SU-DHL-6 (cell line): Measurements from ENCODE around the gene TMEM106A.

Experiments
- CTCF ChIP-seq: fragments of 200-600 bp; sonication (generic); IDR thresholded peaks from one replicate; pipeline ENCODE4 v1.5.1; 2017; ENCODE audit warnings: antibody characterized with exemption, mild to moderate bottlenecking, low read length, moderate library complexity; ENCODE audit not compliant: insufficient read depth, poor library complexity, severe bottlenecking
- EZH2phosphoT487 ChIP-seq: fragments of 200-600 bp; sonication (generic), shearing (Covaris generic); conservative IDR thresholded peaks from 2 replicates; pipeline ENCODE4 v1.6.1; 2018; ENCODE audit warnings: mild to moderate bottlenecking, antibody characterized with exemption, low read length, moderate library complexity, mixed read lengths

DNA sequence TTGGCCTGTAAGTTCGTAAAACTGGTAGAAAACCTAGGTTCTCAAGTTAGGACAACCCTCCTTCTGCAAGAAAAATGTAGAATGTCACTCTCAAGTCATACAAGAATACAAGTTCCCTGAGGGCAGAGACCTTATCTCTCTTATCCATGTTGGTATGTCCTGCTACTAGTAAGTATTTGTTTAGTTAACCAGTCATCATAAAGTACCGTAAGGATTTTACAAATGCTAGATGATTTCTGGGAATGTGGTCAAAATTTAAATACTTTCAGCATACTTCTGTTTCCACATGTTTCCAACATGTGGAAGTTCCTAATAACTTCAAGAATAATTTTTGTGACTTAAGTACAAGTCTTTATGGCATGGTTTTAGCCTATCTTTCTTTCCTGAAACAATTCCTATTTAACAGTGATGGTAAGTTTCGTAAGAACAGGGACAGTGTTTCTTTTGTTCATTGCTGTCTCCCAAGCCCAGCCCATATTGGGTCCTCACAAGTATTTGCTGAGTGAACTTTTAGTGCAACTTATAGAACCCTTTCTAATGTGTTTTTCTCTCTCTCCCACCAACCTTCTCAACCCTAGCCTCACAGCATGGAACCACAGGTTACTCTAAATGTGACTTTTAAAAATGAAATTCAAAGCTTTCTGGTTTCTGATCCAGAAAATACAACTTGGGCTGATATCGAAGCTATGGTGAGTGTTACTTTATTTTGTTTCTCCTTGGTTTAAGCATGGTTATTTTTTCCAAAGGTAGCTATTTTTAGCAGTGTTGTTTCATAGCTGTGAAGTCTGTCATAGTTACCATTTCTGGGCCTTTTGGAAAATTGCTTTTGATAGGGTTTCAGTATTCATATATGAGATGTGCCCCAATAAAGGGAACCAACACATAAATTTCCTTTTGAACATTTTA is 36.2 kb upstream of the TMEM106A start:
- TF ChIP-seq CTCF = no peak
- no peak for TF ChIP-seq EZH2phosphoT487
